Left renal cortex interstitium (tissue), 4 donors: Measurements from ENCODE around the gene DUSP14. TPM values are rescaled to one million over a fixed set of nuclear protein-coding genes. Genes with fewer than 3 reads are reported as not detected.
"Not testable (repeated sequence)": the region's sequence is repeated elsewhere in the genome, so short reads cannot be mapped to it uniquely, and the experiment has no call there.

Source experiments
- DNase-seq, 4 donors: peaks; one replicate each; pipeline ENCODE4 v3.0.0-alpha.2; 2013; ENCODE audit warnings: low read depth in 4 of 4, low spot score in 2 of 4, missing footprints in 1 of 4
- polyA plus RNA-seq, 4 donors: library from polyadenylated mRNA; unstranded; fragments of 120-200 nt; gene quantifications; one replicate each; pipeline ENCODE4 v1.2.1, GENCODE V29; 2013; ENCODE audit not compliant: insufficient read length in 4 of 4

Gene DUSP14, protein sequence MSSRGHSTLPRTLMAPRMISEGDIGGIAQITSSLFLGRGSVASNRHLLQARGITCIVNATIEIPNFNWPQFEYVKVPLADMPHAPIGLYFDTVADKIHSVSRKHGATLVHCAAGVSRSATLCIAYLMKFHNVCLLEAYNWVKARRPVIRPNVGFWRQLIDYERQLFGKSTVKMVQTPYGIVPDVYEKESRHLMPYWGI
- polyA plus RNA-seq: 10 to 100 TPM; 14.0 to 16.5 (median 15.3) TPM

DNA sequence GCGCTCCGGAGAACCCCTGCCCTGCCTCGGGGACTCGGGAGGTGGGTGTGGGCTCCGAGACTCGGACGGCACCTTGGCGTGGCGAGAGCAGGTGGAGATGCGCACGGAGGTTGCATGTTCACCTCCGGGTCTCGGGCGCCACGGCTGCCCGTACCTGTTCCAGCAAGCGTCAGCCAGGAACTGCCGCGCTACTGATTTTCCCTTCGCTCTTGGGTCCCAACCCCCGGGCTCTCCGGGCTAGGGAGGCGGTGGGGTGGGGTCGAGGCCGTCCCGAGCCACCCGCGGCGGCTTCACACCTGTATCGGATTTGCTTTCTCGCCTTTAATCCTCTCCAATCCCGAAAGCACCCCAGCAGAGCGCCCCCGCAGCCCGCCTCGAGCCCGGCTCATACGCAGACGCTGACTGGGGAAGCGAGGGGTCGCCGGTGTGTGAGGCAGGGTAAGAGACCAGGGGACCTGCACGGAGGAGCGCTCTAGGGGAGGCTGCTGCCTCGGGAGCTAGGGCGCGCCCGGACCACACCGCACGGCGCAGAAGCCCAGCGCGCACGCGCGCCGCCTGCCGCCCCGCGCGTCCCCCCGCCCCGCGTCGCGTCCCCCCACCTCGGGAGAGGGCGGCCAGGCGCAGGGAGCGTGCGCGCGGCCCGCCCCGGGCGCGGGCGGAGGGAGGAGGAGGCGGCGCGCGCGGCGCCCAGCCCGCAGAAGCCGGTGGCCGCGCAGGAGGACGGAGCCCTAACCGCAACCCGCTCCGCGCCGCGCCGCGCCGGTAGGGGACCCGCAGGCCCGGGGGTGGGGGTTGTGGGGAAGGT, at the start of gene DUSP14:
TSS of gene DUSP14 (plus strand) at position 695 of the 805 bp plus-strand sequence. CDS start 22,382 bp downstream, outside the sequence.
- peak in 1 of 4 donors; percentile 34 for DNase-seq

DNA sequence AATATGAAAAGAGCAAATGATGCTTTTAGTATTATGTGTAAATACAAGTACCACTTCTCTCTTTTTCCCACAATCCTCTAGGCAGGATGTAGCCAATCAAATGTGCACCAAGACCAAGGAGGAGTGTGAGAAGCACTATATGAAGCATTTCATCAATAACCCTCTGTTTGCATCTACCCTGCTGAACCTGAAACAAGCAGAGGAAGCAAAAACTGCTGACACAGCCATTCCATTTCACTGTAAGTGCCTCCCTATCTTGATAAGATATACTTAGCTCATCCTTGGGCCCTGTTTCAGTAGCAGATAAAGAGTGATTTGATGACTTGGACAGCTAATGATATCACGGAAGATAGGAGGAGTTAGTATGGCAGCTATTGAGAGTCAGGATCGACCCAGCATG, 49.3 kb upstream of the DUSP14 start:
- DNase-seq: no peak

DNA sequence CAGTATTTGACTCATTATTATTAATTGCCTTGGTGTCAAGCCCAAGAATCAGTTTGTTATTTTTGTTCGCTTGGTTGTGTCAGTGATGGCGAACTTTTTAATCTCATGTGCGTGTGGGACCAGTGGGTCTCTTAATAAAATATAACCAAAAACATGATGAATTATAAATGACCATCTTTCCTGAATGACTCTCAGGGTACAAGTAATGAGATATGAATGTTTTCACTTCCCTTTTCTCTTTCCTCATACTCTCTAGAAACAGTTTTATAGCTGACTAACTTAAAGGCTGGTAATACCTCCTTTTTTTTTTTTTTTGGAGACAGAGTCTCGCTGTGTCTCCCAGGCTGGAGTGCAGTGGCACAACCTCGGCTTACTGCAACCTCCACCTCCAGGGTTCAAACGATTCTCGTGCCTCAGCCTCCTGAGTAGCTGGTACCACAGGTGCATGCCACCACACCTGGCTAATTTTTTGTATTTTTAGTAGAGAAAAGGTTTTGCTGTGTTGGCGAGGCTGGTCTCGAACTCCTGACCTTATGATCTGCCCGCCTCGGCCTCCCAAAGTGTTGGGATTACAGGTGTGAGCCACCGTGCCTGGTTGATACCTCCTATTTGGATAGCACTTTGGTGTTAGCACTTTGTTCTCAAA, 48.2 kb upstream of the DUSP14 start:
- DNase-seq: not testable (repeated sequence)

DNA sequence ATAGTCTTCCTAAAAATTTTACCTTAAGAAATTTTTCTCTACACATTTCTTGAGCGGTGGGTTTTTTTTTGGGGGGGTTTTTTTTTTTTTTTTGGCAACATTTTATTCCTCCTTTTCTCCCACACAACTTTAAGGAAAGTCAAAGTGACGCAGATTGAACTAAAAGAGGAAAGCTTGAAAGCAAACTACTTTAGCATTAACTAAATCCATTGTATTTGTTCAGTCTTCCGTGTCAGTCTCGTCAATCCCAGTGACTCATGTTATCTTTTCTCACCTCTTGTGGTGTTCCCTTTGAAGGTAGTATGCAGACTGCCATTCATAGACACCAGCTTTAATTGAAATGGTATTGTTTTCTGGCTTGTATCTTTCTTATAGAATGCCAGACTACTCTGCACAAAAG, 43.7 kb upstream of the DUSP14 start:
- no peak for DNase-seq

DNA sequence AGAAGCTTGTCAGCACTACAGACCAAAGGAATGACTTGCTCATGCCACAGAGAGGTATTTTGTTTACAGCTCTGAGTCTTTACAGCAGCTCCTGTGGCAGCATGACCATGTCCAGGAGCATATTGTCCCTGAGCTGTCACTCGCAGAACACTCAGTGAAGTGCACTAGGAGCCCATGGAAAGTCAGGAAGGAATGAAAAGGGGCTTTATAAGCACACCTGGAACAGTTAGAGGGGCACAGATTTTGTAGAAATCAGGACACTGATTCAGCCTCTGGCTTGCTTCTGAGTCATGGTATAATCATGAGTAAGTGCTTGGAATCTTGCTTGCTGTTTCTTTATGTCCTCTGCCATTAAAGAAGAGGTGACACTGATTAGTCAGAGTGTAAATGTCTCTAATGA, 42.0 kb upstream of the DUSP14 start:
- no peak for DNase-seq

DNA sequence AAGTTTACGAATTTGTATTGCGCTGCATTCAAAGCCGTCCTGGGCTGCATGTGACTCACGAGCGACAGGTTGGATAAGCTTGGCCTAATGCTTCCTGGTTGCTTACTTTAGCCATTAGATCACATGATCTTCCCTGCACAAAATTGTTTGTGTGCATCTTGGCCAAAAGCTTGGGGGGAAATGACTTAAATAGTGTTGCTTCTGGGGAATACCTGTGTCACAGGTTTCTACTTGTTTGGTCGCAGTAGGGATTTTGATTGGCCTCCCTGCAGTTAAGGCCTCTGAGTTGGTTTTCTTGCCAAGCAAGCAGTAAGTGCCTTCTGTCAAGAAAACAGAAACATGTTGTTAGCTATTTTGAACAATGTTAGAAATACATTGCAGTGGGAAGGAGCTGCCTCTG, 39.6 kb upstream of the DUSP14 start:
- DNase-seq: no peak

DNA sequence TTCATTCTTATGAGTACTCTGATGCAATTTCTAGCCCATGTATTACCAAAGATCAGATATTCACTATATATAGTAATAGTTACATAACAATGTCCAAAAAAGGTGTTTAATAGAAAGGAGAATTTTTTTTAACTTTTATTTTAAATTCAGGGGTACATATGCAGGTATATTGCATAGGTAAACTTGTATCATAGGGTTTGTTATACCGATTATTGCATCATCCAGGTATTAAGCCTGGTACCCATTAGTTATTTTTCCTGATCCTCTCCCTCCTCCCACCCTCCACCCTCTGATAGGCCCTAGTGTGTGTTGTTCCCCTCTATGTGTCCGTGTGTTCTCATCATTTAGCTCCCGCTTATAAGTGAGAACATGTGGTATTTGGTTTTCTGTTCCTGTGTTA, 31.9 kb upstream of the DUSP14 start:
- DNase-seq: not testable (repeated sequence)

DNA sequence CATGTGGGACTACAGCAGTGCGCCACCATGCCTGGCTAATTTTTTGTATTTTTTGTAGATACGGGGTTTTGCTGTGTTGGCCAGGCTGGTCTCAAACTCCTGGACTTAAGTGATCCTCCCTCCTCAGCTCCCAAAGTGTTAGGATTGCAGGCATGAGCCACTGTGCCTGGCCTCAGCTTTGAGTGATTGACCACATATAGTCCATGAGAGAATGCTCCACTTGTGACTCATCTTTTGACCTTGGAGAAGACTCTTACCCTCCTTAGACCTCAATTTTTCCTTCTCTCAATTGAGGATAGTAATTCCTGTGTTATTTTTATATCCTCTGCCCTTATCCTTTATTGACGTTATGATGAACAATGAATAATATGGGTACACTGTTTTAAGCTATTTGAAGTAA, 30.9 kb upstream of the DUSP14 start:
- no peak for DNase-seq

DNA sequence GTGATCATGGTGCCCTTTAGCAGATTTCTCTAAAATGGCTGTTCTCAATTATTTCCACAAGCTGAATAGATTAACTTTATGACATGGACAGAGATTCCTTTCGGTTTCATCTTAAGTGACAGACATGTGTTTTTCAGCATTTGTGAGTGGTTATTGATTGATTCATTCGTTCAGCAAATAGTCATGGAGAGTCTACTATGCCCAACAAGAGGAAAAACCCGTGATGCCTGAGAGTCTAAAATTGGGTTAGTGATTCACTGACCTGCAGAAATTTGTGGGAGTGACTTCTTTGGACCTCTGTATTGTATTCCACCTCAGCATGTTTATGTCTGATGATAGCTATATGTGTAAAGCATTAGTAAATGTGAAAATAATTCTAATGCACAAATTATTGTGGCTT, 28.0 kb upstream of the DUSP14 start:
- no peak for DNase-seq

DNA sequence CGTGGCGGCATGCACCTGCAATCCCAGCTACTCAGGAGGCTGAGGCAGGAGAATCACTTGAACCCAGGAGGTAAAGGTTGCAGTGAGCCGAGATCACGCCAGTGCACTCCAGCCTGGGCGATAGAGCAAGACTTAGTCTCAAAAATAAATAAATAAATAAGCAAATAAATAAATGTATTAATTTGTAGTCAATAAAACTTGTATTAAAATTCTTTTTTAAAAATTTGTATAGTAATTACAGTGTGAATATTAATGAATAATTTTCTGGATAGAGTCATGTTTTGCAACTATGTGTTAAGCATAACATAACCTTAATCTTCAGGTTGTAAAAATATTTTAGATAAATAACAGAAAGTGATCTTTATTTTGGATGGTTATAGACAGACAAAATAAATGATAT, 27.2 kb upstream of the DUSP14 start:
- DNase-seq: no peak

DNA sequence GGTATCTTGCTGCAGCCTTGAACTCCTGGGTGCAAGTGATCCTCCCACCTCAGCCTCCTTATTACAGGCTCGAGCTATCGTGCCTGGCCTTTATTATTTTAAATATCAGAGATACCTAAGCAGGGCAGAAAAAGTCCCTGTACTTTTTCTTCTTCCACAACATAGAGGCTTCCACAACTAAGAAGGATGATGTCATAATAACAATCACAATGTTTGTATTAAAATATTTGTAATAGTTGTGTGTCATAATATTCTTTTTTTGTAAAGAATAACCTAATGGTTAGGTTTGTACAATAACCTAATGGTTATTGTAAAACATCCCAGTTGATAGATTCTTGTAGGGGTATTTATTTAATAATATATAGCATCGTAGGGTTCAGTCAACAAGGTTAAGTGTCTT, 26.7 kb upstream of the DUSP14 start:
- DNase-seq: no peak

DNA sequence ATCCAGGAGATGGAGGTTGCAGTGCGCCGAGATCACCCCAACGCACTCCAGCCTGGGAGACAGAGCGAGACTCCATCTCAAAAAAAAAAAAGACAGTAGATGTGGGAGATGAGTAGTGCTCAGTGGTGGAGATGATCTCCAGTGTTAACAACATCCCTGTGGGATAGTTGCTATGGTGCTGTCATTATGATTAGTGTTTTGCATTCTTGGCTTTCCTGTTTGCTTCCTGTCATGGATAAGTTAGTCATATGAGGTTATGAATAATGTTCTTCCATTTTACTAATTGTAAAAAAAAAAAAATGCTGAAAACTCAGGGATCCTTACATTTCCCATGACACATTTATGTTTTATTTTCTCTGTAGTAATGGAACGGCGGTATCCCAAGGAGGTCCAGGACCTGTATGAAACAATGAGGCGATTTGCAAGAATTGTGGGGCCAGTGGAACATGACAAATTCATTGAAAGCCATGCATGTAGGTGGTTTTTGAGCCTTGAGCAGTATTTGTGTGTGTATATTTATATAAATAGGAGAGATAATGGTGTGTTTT, 24.5 kb upstream of the DUSP14 start:
- DNase-seq: no peak

DNA sequence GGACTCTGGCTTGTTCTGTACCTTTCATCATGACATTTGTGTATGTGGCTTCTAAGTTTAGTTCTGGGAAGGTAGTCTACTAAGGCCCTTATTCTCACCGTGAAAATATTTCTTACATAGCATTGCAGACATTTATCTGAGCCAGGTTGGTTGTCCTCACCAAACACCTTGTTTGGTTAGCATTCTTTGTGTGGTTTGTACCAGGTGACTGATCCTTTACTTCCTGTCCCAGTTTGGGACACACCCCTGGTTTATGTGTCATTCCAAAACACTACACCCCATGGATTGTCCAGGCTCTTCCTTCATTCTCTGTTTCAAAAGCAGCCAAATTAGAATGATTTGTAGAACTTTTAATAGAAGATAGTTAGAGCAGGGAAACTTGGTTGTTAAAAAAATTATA, 23.2 kb upstream of the DUSP14 start:
- no peak for DNase-seq

DNA sequence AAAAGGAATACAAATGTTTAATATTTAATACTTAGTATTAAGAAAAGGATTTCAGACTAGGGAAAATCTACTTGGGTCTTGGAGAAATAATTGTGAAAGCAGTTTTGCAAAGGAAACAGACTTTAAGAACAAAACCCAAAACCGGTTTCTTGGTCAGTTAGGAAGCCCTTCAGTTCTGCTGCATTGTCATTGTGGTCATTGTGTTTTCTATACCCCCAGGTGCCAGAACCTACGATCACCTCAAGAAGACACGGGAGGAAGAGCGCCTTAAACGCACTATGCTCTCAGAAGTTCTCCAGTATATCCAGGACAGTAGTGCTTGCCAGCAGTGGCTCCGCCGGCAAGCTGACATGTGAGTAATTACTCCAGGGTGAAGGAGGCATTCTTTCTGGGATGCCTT, 19.5 kb upstream of the DUSP14 start:
- no peak for DNase-seq

DNA sequence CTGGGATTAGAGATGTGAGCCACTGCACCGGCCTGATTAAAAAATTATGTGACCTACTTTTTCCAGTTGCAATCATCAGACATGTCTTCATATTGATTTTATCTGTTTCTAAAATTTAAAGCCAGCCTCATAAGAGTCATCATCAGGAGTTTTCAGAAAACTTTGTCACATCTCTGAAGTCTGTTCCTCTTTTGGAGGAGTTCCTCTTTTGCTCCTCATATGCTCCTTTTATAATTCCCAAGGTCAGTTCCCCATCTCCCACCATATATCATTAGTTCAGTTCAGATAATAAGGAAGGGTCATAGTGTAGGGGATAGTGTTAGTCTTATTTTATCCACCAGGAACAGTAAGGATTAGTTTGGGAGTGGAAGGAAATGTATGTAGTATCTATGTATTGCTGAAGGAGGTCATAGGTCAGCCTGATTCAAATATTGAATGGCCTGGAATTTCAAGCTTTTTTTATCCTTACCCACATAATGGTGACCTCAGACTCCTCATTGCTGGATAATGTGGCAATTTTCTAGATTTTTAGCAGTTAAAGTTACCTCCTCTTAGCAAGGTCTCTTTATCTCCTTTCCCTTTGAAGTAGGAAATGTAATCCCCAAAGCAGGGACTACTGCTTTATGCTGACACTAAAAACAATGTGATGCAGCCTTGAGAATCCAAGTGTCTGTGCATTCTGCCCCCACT, 13.8 kb upstream of the DUSP14 start:
- DNase-seq: no peak

DNA sequence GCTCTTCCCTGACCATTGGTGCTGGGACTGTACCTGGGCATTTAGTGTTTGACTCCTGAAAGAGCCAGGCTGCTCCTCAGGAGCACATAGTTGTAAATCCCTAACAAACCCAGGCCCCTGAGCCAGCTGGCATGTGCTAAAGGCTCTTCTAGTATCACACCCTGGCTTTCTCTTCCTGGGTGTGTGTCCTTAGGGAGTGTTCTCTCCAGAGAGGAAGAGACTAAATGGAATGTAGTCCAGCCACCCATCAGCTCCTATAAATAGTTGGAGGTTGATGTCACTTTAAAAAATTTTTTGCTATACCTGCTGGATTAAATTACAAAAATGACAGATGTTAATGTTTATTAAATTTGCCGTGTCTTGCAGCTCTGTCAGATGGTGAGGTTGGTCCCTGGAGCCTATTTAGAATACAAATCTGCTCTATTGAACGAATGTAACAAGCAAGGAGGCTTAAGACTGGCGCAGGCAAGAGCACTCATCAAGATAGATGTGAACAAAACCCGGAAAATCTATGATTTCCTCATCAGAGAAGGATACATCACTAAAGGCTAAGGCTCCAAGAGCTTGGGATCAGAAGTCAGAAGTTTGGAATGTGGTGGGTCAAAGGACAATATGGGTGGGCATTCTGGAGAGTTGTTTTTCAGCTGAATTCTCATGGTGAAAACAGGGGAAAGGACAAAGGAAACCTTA, 13.1 kb upstream of the DUSP14 start:
- no peak for DNase-seq

DNA sequence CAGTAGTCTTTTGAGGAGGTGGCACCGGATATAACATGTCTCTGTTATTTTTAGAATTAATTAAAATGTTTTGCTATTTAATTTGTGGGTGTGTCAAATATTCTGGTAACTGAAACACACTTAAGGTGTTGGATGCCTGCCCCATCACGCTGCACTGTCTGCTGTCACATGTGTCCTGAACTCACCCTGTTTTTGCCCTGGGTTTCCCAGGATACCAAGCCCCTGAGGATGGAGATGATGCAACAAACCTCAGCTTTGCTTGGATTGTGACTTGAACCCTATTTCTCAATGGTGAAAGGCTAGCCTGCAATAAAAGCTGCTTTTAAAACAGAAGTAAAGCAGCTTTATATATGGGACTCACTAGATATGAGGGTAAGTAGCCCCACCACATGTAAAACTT, 11.5 kb upstream of the DUSP14 start:
- no peak for DNase-seq

DNA sequence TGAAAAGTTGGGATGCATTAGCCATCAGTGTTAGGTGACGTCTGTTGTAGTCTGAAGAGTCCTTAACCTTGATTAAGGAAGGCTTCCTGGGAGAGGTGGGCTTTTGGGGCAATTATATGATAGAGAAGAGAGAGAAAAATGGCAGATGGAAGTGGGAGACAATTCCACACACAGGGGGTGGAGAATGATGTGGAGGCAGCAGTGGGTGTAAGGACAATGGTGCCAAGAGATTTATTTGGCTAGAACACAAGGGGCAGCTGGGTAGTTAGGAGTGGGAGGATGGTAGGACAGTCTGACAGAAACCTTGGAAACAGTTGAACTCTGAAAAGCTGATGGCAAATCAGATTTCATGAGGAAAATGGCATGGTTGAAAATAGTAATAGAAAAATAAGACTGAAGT, 10.7 kb upstream of the DUSP14 start:
- DNase-seq: no peak

DNA sequence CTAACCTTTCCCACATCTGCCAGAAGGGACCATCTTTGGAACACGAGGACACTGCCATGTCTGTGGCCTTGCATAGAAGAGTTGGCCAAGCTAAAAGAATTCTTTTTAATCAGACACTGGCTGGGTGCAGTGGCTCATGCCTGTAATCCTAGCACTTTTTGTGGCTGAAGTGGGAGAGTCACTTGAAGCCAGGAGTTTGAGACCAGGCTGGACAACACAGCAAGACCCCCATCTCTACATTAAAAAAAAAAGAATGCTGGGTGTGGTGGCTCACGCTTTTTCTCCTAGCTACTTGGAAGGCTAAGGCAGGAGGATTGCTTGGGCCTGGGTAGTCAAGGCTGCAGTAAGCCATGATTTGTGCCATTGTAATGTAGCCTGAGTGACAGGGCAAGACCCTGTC, 9.3 kb upstream of the DUSP14 start:
- no peak for DNase-seq

DNA sequence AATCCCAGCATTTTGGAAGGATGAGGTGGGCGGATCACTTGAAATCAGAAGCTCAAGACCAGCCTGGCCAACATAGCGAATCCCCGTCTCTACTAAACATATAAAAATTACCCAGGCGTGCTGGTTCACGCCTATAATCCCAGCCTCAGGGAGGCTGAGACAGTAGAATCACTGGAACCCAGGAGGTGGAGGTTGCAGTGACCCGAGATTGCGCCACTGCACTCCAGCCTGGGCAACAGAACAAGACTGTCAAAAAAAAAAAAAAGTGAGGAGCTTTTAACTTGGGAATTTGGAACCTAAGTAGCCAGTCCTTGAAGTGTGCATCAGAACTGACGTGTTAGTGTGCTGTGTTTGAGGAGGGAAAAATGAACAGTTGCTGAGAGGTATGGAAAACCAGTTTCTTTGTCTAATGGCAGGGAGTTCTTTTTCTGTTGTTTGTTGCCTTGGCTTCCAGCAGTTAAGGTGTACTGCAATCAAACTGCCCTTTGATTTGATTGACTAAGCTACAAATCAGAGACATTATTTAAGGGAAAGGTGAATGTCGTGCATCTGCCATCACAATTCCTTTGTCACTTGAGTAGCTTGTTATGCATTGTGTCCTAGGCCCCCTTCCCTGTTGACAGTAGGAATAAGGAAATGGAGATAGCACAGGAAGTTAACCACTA, 8.6 kb upstream of the DUSP14 start:
- no peak for DNase-seq
